ENCODE measurements around the gene EGFR. TPM values are rescaled to one million over a fixed set of nuclear protein-coding genes. Genes with fewer than 3 reads are reported as not detected.

The EGFR gene
- polyA plus RNA-seq, 2 of the 4 experiments (the other 2 are of a cell fraction): 59.5 to 63.8 TPM

DNA sequence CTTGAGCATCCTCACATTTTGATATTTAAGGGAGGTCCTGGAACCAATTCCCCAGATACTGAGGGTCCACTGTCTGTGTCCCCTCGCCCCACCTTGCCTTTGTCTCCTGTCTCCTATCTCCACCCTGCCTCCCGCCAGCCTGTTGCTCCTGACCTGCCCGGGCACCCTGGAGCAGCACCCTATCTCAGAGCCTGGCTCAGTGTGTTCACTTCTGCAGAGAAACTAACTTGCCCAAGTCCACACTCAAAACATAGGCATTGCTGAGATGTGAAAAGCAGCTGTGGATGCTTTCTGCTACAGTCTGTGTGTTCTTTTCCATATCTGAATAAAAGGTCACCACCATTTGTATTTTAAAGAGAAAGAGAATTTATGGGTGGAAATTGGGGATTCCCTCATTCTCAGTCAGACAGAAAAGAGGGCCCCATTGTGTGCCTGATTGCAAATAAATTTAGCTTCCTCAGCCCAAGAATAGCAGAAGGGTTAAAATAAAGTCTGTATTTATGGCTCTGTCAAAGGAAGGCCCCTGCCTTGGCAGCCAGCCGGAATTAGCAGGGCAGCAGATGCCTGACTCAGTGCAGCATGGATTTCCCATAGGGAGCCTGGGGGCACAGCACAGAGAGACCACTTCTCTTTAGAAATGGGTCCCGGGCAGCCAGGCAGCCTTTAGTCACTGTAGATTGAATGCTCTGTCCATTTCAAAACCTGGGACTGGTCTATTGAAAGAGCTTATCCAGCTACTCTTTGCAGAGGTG, 161.3 kb downstream of the EGFR start:
- TF ChIP-seq ESRRA (IDR thresholded peaks at IDR 0.05; ENCODE audit: borderline replicate concordance, low read length) (no peak), CBX2 (IDR thresholded peaks at IDR 0.05; ENCODE audit: borderline replicate concordance, low read depth) (no peak), HMGXB4 (CRISPR knock-in tag; IDR thresholded peaks at IDR 0.05; ENCODE audit: borderline replicate concordance) (no peak), PBX3 (IDR thresholded peaks at IDR 0.05) (no peak), EHMT2 (IDR thresholded peaks at IDR 0.05; ENCODE audit: low read depth) (no peak), JUN (IDR thresholded peaks at IDR 0.05) (no peak), POLR2AphosphoS2 (conservative IDR thresholded peaks at IDR 0.05; ENCODE audit: low read length) (no peak), KDM1A (IDR thresholded peaks at IDR 0.05; ENCODE audit: low read depth) (no peak), EHF (CRISPR knock-in tag; IDR thresholded peaks at IDR 0.05) (no peak), CHD4 (IDR thresholded peaks at IDR 0.05; ENCODE audit: borderline replicate concordance) (no peak)
- TF ChIP-seq, protein P1, sequence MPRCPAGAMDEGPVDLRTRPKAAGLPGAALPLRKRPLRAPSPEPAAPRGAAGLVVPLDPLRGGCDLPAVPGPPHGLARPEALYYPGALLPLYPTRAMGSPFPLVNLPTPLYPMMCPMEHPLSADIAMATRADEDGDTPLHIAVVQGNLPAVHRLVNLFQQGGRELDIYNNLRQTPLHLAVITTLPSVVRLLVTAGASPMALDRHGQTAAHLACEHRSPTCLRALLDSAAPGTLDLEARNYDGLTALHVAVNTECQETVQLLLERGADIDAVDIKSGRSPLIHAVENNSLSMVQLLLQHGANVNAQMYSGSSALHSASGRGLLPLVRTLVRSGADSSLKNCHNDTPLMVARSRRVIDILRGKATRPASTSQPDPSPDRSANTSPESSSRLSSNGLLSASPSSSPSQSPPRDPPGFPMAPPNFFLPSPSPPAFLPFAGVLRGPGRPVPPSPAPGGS (IDR thresholded peaks at IDR 0.05): no peak
- TF ChIP-seq, protein P2, sequence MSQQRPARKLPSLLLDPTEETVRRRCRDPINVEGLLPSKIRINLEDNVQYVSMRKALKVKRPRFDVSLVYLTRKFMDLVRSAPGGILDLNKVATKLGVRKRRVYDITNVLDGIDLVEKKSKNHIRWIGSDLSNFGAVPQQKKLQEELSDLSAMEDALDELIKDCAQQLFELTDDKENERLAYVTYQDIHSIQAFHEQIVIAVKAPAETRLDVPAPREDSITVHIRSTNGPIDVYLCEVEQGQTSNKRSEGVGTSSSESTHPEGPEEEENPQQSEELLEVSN (IDR thresholded peaks at IDR 0.05; ENCODE audit: borderline replicate concordance, low read depth): no peak
- POLR2A ChIA-PET: no interaction called here
- no peak for DNase-seq (ENCODE audit: low read depth in 1 of 2, low spot score in 1 of 2)
- Histone ChIP-seq H3K9me3 (no peaks in the 10 kb centered on the region), H3K4me2 (no peak overlapping the region), H3K4me1 (peaks cover 24% of the 10 kb centered on the region), H3K4me3 (no peak overlapping the region), H3K27ac (no peak overlapping the region)
- WGBS (ENCODE audit: missing lambda C conversion rate): 90% methylated on average over 5 of the region's 5 CpGs
- no peak for ATAC-seq
- no peak for FAIRE-seq
- CTCF ChIA-PET: interaction anchor here (2.5 kb wide), 1 partner anchor 75 kb away, joined by 7 read pairs; no protein-coding TSS in a partner anchor

GRCh38 chr7:55180963-55181542, 162.2 kb downstream of the EGFR start:
- peaks cover 33% of the 10 kb centered on the region for H3K4me1 ChIP-seq
- no peak for FAIRE-seq

GRCh38 chr7:55181762-55182161, 162.9 kb downstream of the EGFR start:
- no peak for FAIRE-seq
- Histone ChIP-seq H3K4me2 (no peak overlapping the region), H3K4me1 (peaks cover 40% of the 10 kb centered on the region), H3K9me3 (no peaks in the 10 kb centered on the region), H3K27ac (peak overlapping the region; percentile 10 to 64; a peak in 3 of 6 replicates), H3K4me3 (no peak overlapping the region)
- WGBS (ENCODE audit: missing lambda C conversion rate): 99% methylated on average over 4 of the region's 4 CpGs
- ChIA-PET CTCF (interaction anchor here (2.5 to 4.5 kb wide), 2 partner anchors 73 to 408 kb away, joined by 7 to 21 read pairs; no protein-coding TSS in a partner anchor), POLR2A (no interaction called here)
- ATAC-seq: no peak
- TF ChIP-seq FOSL2 (IDR thresholded peaks at IDR 0.05) (no peak), FOSL2 (CRISPR knock-in tag; IDR thresholded peaks at IDR 0.05) (no peak), GATA3 (IDR thresholded peaks at IDR 0.05; ENCODE audit: borderline replicate concordance) (no peak), KDM1A (IDR thresholded peaks at IDR 0.05; ENCODE audit: low read depth) (no peak), CBX8 (IDR thresholded peaks at IDR 0.05) (no peak), HOXB5 (CRISPR knock-in tag; IDR thresholded peaks at IDR 0.05) (no peak), CEBPB (IDR thresholded peaks at IDR 0.05) (no peak), NFE2L2 (conservative IDR thresholded peaks at IDR 0.05; ENCODE audit: low read length) (no peak), JUNB (IDR thresholded peaks at IDR 0.05) (no peak), ZFP36 (IDR thresholded peaks at IDR 0.05; ENCODE audit: borderline replicate concordance, partially characterized antibody) (no peak), KDM5A (IDR thresholded peaks at IDR 0.05) (no peak), SMC3 (IDR thresholded peaks at IDR 0.05) (no peak)
- no peak for DNase-seq (ENCODE audit: low read depth in 1 of 2, low spot score in 1 of 2)

More at GRCh38 chr7:55180963-55181542, 162.2 kb downstream of the EGFR start:
- DNase-seq (ENCODE audit: low read depth in 1 of 2, low spot score in 1 of 2) (no peak), ATAC-seq (no peak)
- WGBS (ENCODE audit: missing lambda C conversion rate): 91% methylated on average over 18 of the region's 19 CpGs
- ChIA-PET CTCF (interaction anchor here (2.5 kb wide), 1 partner anchor 74 kb away, joined by 7 read pairs; no protein-coding TSS in a partner anchor), POLR2A (no interaction called here)
- Histone ChIP-seq H3K4me3 (no peak overlapping the region), H3K27ac (no peak overlapping the region), H3K4me2 (no peak overlapping the region), H3K9me3 (no peaks in the 10 kb centered on the region)
- TF ChIP-seq, protein P2 (IDR thresholded peaks at IDR 0.05; ENCODE audit: borderline replicate concordance, low read depth): no peak
- TF ChIP-seq FOXS1 (CRISPR knock-in tag; IDR thresholded peaks at IDR 0.05): no peak
- TF ChIP-seq POLR2A (IDR thresholded peaks at IDR 0.05; ENCODE audit: low read length): no peak
- TF ChIP-seq CBX2 (IDR thresholded peaks at IDR 0.05; ENCODE audit: borderline replicate concordance, low read depth): no peak
- TF ChIP-seq KDM5A (IDR thresholded peaks at IDR 0.05): no peak

Data from A549 (cell line).